ENCODE measurements around the gene MEIS3. TPM values are rescaled to one million over a fixed set of nuclear protein-coding genes. Genes with fewer than 3 reads are reported as not detected.

MEIS3 gene
- total and polyA plus RNA-seq, 8 donors = 3.1 to 18.2 (median 12.8) TPM

- TF ChIP-seq POLR2A (IDR thresholded peaks at IDR 0.05) = no peak
- TF ChIP-seq CTCF (IDR thresholded peaks at IDR 0.05) = no peak
- no peak for TF ChIP-seq EP300 (IDR thresholded peaks at IDR 0.05)
- no peak for TF ChIP-seq POLR2AphosphoS5 (IDR thresholded peaks at IDR 0.05)
- Histone ChIP-seq H3K27ac (no peak overlapping the region), H3K27me3 (peaks cover 0 to 82% (median 33%) of the 10 kb centered on the region in 3 donors), H3K4me1 (peaks cover 0 to 10% (median 3%) of the 10 kb centered on the region in 4 donors), H3K36me3 (no peaks in the 10 kb centered on the region), H3K9me3 (no peaks in the 10 kb centered on the region), H3K4me3 (no peak overlapping the region)
- intact Hi-C loops (cut with DNase I; ENCODE audit: low total_unique reads) = no loop called here
- no peak for DNase-seq
- 67 to 69% (median 69%) methylated on average over 10 of the region's 10 CpGs for WGBS, 5 donors
These were observed 45.5 kb upstream of the MEIS3 start for GRCh38 chr19:47464675-47465419.

GRCh38 chr19:47461876-47462275 lies 42.5 kb upstream of the MEIS3 start:
- DNase-seq = no peak
- TF ChIP-seq CTCF (IDR thresholded peaks at IDR 0.05) = no peak
- no peak for TF ChIP-seq POLR2AphosphoS5 (IDR thresholded peaks at IDR 0.05)
- TF ChIP-seq EP300 (IDR thresholded peaks at IDR 0.05) = no peak
- TF ChIP-seq POLR2A (IDR thresholded peaks at IDR 0.05) = no peak
- Histone ChIP-seq H3K36me3 (peaks cover 0 to 1% (median 0%) of the 10 kb centered on the region in 4 donors), H3K4me1 (peaks cover 0 to 9% (median 6%) of the 10 kb centered on the region in 4 donors), H3K27ac (no peak overlapping the region), H3K9me3 (peaks cover 0 to 4% (median 0%) of the 10 kb centered on the region in 4 donors), H3K27me3 (peaks cover 0 to 83% (median 41%) of the 10 kb centered on the region in 3 donors), H3K4me3 (no peak overlapping the region)
- WGBS, 5 donors = 78 to 88% (median 83%) methylated on average over 5 of the region's 5 CpGs
- intact Hi-C loops (cut with DNase I; ENCODE audit: low total_unique reads) = no loop called here

- Histone ChIP-seq H3K4me1 (peaks cover 0 to 9% (median 7%) of the 10 kb centered on the region in 4 donors), H3K27ac (no peak overlapping the region), H3K27me3 (peaks cover 0 to 87% (median 56%) of the 10 kb centered on the region in 3 donors), H3K4me3 (no peak overlapping the region), H3K9me3 (peaks cover 8 to 20% (median 13%) of the 10 kb centered on the region in 4 donors), H3K36me3 (peaks cover 0 to 16% (median 0%) of the 10 kb centered on the region in 4 donors)
- intact Hi-C loops (cut with DNase I; ENCODE audit: low total_unique reads) = no loop called here
- DNase-seq = no peak
- TF ChIP-seq EP300 (IDR thresholded peaks at IDR 0.05) (no peak), CTCF (IDR thresholded peaks at IDR 0.05) (no peak), POLR2AphosphoS5 (IDR thresholded peaks at IDR 0.05) (no peak), POLR2A (IDR thresholded peaks at IDR 0.05) (no peak)
- WGBS, 5 donors = 86 to 92% (median 89%) methylated on average over 14 of the region's 14 CpGs
These were observed 40.1 kb upstream of the MEIS3 start for GRCh38 chr19:47459477-47459876.

- intact Hi-C loops (cut with DNase I; ENCODE audit: low total_unique reads) = no loop called here
- Histone ChIP-seq H3K4me1 (peaks cover 0 to 9% (median 7%) of the 10 kb centered on the region in 4 donors), H3K36me3 (peaks cover 0 to 16% (median 0%) of the 10 kb centered on the region in 4 donors), H3K27me3 (peaks cover 0 to 92% (median 60%) of the 10 kb centered on the region in 3 donors), H3K9me3 (peaks cover 8 to 20% (median 13%) of the 10 kb centered on the region in 4 donors), H3K4me3 (no peak overlapping the region), H3K27ac (no peak overlapping the region)
- TF ChIP-seq EP300 (IDR thresholded peaks at IDR 0.05) = no peak
- no peak for TF ChIP-seq CTCF (IDR thresholded peaks at IDR 0.05)
- no peak for TF ChIP-seq POLR2A (IDR thresholded peaks at IDR 0.05)
- TF ChIP-seq POLR2AphosphoS5 (IDR thresholded peaks at IDR 0.05) = no peak
- whole genome bisulfite sequencing, 5 donors = 30 to 49% (median 37%) methylated on average over 5 of the region's 5 CpGs
- no peak for DNase-seq
These were observed 39.3 kb upstream of the MEIS3 start for GRCh38 chr19:47458672-47459071.
